Left lung (tissue), 10 donors: Measurements from ENCODE around the gene ST14. TPM values are rescaled to one million over a fixed set of nuclear protein-coding genes. Genes with fewer than 3 reads are reported as not detected.
A peak's percentile ranks its signal among the peaks of the same experiment; 100 is the strongest.

Source experiments
- ATAC-seq: fragments of 200-7000 bp; cut with Tn5 transposase; one replicate; pipeline ENCODE4 v1.9.1; 2020; ENCODE audit warnings: moderate library complexity
- DNase-seq, 4 donors: peaks; one replicate each; pipeline ENCODE4 v3.0.0-alpha.2; 2013 to 2020
- H3K27ac ChIP-seq, 2 donors: fragments of 200-600 bp; sonication (generic) in 1 of 2; one replicate each; pipeline versions ENCODE4 v1.5.0 to v1.8.0; 2020 to 2021
- H3K27me3 ChIP-seq, 2 donors: fragments of 200-600 bp; sonication (generic) in 1 of 2; one replicate each; pipeline versions ENCODE4 v1.5.0 to v1.8.0; 2020 to 2021
- H3K36me3 ChIP-seq, 2 donors: fragments of 200-600 bp; sonication (generic) in 1 of 2; one replicate each; pipeline versions ENCODE4 v1.5.0 to v1.8.0; 2020 to 2021
- H3K4me1 ChIP-seq, 2 donors: fragments of 200-600 bp; one replicate each; pipeline ENCODE4 v1.8.0; 2021
- H3K4me3 ChIP-seq, 2 donors: fragments of 200-600 bp; sonication (generic) in 1 of 2; one replicate each; pipeline versions ENCODE4 v1.5.0 to v1.8.0; 2020 to 2021; ENCODE audit warnings: mild to moderate bottlenecking in 1 of 2
- H3K9me3 ChIP-seq, 2 donors: fragments of 200-600 bp; sonication (generic) in 1 of 2; one replicate each; pipeline versions ENCODE4 v1.5.0 to v1.8.0; 2020 to 2021
- intact Hi-C, 2 donors: fragments of 100-400 bp; cut with DNase I; formaldehyde crosslinking; loops; one replicate each; pipeline versions ENCODE4 v1.11.2 to v1.14.2; 2022
- polyA plus RNA-seq, 6 donors: library from polyadenylated mRNA; unstranded; fragments of 120-200 nt; gene quantifications; one replicate each; pipeline ENCODE4 v1.2.1, GENCODE V29; 2013; ENCODE audit not compliant: insufficient read length in 6 of 6
- total RNA-seq, 2 donors: library from RNA; stranded (reverse); fragmentation: NEBNext Ultra II Directional; extraction: Animal tissue kit (Norgen Biotek cat#: 25700); gene quantifications; one replicate each; pipeline ENCODE4 v1.2.1, GENCODE V29; 2021
- TF ChIP-seq, protein P1 (sequence below), 2 donors: fragments of 200-600 bp; sonication (generic) in 1 of 2; IDR thresholded peaks; one replicate each; pipeline versions ENCODE4 v1.5.0 to v1.8.0; 2021; ENCODE audit warnings: antibody characterized with exemption in 2 of 2
- donor health status: DM: no; HTN: yes; CAD: no.
- donor health status: DM: no; HTN: no; CAD: no.

Gene ST14
- total and polyA plus RNA-seq, 8 donors = 30.6 to 107 (median 37.8) TPM

DNA sequence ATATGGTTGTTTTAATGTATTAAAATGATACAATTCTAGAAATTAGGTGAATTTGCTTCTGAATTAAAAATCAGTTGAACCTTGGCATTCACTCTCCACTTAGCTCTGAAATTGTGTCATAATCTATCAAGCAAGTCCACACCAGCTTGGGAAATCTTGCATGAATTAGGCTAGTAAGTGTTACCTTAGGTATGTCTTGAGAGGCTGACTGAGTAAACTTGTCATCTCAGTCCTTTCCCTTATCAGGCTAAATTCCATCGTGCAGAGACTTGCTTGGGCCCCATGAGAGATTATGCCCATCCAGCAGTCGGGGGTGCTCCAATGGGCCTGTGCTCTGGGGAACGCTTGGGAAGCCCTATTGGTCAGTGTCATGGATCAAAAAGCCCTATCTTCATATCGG, 33.9 kb upstream of the ST14 start:
- Histone ChIP-seq H3K4me3 (no peak overlapping the region), H3K4me1 (peaks cover 25 to 62% of the 10 kb centered on the region in 2 donors), H3K9me3 (no peaks in the 10 kb centered on the region), H3K36me3 (peaks cover 5 to 71% of the 10 kb centered on the region in 2 donors), H3K27ac (peak overlapping the region in 1 of 2 donors; percentile 85), H3K27me3 (no peaks in the 10 kb centered on the region)
- ATAC-seq = peak; percentile 63
- intact Hi-C loops = no loop called here
- DNase-seq = no peak
- TF ChIP-seq, protein P1, sequence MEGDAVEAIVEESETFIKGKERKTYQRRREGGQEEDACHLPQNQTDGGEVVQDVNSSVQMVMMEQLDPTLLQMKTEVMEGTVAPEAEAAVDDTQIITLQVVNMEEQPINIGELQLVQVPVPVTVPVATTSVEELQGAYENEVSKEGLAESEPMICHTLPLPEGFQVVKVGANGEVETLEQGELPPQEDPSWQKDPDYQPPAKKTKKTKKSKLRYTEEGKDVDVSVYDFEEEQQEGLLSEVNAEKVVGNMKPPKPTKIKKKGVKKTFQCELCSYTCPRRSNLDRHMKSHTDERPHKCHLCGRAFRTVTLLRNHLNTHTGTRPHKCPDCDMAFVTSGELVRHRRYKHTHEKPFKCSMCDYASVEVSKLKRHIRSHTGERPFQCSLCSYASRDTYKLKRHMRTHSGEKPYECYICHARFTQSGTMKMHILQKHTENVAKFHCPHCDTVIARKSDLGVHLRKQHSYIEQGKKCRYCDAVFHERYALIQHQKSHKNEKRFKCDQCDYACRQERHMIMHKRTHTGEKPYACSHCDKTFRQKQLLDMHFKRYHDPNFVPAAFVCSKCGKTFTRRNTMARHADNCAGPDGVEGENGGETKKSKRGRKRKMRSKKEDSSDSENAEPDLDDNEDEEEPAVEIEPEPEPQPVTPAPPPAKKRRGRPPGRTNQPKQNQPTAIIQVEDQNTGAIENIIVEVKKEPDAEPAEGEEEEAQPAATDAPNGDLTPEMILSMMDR (IDR thresholded peaks at IDR 0.05) = no peak

DNA sequence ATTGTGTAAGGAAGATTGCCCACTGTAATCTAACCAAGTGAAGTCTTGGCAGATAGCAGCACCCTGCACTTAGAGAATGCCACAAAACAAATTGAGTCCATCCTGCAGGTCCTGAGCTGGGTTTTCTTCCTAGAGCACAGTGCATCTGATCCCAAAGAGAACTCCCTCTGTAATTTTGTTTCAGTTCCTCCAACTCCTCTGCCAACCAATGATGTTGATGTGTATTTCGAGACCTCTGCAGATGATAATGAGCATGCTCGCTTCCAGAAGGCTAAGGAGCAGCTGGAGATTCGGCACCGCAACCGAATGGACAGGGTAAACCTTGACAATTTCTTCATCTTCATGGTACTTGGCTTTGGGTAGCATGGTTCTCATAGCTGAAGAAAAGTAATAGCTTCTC, 33.1 kb upstream of the ST14 start:
- Histone ChIP-seq H3K36me3 (peaks cover 5 to 77% of the 10 kb centered on the region in 2 donors), H3K27me3 (no peaks in the 10 kb centered on the region), H3K4me3 (no peak overlapping the region), H3K27ac (no peak overlapping the region), H3K9me3 (no peaks in the 10 kb centered on the region), H3K4me1 (peaks cover 25 to 54% of the 10 kb centered on the region in 2 donors)
- ATAC-seq = no peak
- no peak for DNase-seq
- intact Hi-C loops = no loop called here
- TF ChIP-seq, protein P1 (IDR thresholded peaks at IDR 0.05) = no peak

DNA sequence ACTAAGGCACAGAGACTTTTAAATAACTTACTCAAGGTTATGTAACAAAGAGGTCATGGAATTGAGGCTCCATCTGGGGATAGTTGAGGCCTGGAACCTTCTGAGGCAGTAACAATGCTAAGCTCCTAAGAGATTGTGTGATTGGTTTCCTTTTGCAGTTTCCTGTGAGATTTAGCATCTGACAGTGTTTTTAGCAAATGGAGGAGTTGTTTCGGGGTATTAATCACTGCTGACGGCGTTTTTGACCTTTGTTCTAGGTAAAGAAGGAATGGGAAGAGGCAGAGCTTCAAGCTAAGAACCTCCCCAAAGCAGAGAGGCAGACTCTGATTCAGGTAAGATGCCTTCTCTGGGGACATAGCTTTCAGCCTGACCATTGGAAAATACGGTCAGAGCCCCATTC, 32.1 kb upstream of the ST14 start:
- DNase-seq (no peak), ATAC-seq (no peak)
- Histone ChIP-seq H3K27me3 (no peaks in the 10 kb centered on the region), H3K4me3 (no peak overlapping the region), H3K4me1 (peaks cover 25 to 44% of the 10 kb centered on the region in 2 donors), H3K27ac (no peak overlapping the region), H3K36me3 (peaks cover 5 to 69% of the 10 kb centered on the region in 2 donors), H3K9me3 (no peaks in the 10 kb centered on the region)
- TF ChIP-seq, protein P1 (IDR thresholded peaks at IDR 0.05) = no peak
- intact Hi-C loops = no loop called here

DNA sequence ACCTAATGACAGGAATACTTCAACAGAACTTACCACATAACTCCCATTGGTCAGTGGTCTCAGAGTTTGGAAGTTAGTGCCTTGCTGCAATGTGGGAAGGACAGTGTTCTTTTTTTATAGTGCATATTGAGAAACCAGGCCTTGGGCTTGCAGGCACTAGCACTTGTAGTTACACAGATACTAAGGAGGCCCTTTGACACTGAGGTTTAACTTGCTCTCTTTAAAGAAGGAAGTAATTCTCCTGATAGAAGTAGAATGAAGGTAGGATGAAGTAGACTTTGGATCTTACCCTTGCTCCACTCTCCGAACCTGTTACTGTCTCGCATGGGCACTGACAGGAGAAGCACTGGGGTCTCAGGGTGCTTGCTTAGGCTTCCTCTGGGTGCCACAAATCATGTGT, 31.0 kb upstream of the ST14 start:
- no peak overlapping the region for H3K27ac ChIP-seq
- peaks cover 23 to 33% of the 10 kb centered on the region in 2 donors for H3K4me1 ChIP-seq
- H3K36me3 ChIP-seq = peaks cover 5 to 64% of the 10 kb centered on the region in 2 donors
- DNase-seq (no peak), ATAC-seq (no peak)
- TF ChIP-seq, protein P1 (IDR thresholded peaks at IDR 0.05) = no peak
- no peak overlapping the region for H3K4me3 ChIP-seq
- intact Hi-C loops = no loop called here
- no peaks in the 10 kb centered on the region for H3K27me3 ChIP-seq
- no peaks in the 10 kb centered on the region for H3K9me3 ChIP-seq

- Histone ChIP-seq H3K27me3 (no peaks in the 10 kb centered on the region), H3K36me3 (peaks cover 5 to 75% of the 10 kb centered on the region in 2 donors), H3K4me1 (peaks cover 12 to 20% of the 10 kb centered on the region in 2 donors), H3K27ac (no peak overlapping the region), H3K9me3 (no peaks in the 10 kb centered on the region), H3K4me3 (no peak overlapping the region)
- no peak for DNase-seq
- intact Hi-C loops = loop anchor here in 1 of 2 donors (5.0 kb wide), 1 partner anchor 208 kb away; no protein-coding TSS in a partner anchor
- ATAC-seq = no peak
- TF ChIP-seq, protein P1 (IDR thresholded peaks at IDR 0.05) = no peak
These were observed 29.7 kb upstream of the ST14 start for GRCh38 chr11:130129922-130130321.
